NCI-H345 (cell line): ENCODE results near the gene RTN4R.

Experiments used
- DNase-seq: peaks from one replicate; lab custom pipeline; 2025; lab: John Stamatoyannopoulos, UW

The RTN4R gene

DNA sequence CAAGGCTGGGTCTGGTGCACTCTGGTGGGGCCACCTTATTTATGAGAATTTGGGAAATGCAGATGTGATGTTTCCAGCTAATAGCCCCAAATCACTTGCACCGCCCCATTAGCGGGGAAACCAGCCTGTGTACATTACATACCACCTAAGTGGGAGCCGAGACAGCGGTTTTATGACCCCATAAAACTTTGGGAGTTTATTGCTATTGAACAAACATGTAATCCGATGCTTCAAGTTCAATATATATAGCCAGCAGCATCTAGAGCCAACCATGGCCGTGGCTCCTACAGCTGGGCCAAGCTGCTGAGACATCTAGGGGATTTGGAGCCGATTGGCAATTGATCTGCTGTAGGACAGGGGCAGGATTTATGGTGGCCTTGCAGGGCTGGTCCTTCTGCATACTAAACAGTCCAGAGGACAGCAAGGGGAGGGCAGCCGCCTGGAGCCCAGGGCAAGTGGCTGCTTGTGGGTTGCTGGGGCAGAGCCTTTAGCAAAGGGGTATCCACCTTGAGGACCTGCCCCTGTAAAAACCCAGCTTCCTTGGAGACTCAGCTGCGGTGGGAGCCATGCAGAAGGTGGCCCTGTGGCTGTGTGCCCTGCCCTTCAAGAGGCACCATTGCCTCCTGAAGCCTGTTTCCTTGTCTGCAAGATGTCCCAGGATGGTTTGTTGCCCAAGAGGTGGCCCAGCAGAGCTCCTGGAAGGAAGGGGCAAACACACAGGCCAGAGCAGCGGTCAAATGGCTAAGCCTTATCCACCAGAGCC, 69.4 kb downstream of the RTN4R start:
- DNase-seq: no peak

DNA sequence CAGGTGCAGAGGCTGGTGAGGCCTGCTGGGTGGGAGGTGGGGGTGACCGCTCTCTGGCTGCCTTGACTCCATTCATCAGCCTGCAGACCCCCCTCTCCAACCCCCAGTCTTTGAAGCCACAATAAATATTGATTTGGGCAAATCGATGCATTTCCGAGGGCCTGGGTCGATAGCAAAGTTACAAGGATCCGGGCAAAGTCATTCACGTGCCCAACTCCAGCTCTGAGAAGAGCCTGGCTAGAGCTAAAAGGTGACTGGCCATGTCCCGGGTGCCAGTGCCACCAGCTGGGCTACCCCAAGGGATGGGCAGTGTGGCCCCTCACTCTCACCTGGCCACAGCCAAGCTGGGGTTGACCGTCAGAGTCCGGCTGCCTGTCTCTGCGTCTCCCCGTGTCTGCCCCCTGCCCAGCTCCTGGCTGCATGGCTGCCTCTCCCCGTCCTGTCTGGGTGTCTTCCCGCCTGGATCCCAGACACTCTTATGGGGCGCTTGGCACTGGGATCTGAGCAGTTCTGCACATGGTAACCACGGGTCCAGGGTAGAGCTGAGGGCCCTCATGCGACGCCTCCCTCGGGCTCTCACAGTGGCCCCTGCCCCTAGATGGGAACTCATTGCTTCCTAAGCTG, 70.6 kb downstream of the RTN4R start:
- no peak for DNase-seq

DNA sequence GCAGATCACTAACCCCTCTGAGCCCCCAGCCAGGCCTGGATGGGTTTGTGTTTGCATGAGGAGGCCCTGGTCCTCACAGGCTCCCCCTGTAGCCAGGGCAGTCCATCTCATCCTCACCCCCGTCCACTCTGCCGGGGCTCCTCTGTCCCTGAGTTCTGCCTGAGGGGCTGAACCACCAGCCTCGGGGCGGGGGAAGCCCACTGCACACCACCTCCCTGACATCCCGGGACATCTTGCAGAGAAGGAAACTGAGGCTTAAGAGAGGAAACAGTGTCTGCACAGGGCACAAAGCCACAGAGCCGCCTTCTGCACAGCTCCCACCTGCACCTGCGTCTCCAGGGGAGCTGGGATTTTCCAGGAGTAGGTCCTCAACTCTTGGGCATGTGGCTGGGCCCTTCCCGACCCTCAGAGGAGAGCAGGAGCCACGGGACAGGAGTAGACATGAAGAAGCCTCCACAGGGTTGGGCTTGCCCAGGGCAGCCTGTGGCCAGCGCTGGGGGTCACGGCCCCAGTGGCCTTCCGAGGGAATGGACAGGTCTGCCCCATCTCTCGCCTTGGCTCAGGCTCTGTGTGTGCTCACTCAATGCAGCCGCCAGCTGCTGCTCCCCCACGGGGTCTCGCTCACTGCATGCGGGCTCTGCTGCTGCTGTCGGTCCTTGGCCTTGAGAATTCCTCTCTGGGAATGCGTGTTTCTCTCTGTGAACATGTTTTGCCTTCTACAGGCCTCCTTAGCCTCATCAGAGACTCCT, 71.8 kb downstream of the RTN4R start:
- DNase-seq: no peak

GRCh38 chr22:20194681-20195593, 73.2 kb downstream of the RTN4R start:
- DNase-seq: no peak

DNA sequence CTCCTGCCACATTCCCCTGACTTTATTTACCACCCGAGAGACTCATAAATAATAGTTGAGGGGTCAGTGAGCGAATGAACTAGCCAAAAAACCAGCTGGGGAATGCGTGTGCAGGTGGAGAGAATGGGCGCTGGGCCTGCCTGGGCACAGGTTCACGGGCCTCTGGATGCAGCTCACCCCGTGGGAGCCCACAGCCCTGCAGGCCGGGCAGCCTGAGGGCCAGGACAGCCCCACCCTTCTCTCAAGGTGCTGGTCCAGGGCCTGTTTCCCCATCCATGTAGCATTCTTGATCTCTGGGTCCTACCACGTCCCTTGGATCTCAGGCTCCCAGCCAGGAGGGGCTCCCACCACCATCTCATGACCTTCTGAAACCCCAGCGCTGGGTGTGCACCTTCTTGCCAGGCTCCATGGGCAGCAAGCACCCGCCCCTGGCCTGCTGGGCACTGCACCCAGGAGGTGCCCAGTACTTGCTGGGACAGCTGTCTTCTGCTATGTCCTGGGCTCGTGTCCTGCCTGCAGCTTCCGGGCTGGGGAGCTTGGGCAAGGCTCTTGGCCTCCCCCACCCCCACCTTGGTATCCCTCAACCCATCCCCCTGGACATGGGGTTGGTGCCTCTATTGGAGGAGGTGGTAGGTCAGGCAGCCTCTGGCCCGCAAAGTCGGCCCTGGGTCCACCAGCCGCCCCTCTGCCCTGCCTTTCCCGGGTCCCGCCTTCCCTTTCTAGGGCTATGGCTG, 74.2 kb downstream of the RTN4R start:
- DNase-seq: no peak

DNA sequence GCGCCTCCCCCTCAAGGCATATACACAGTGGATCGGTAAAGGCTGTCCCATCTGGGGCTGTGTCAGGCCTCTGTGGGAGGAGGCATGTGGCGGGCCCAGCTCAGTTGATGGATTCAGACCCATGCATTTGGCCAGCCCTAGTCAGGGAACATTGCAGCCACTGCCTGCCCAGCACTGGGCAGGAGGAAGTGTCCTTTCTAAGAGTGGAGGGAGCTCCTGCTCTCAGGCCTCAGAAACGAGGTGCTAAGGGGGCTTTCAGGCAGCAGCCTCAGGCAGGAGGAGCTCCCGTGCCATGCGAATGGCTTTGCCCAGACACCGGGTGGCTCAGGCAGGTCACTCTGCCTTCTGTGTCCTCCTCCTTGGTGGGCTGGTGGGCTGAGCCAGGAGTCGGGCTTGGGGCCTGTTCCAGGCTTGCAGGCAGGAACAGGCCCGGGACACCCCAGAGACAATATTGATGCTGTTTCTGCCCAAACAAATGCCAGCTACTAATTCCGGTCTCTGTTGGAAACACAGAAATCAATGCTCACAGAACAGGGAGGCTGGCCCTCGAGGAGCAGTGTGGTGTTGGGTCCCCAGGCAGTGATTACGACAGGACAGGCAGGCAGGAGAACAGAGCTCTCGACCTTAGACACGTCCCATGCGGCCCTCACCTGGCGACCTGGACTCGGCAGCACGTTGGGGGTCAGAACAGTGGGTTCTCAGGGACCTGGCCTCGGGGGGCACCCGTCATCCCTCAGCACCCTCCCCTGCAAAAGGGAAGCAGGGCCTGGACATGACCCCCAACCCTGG, 75.0 kb downstream of the RTN4R start:
- DNase-seq: no peak

- DNase-seq: no peak
Measured at GRCh38 chr22:20192293-20192971, 75.7 kb downstream of the RTN4R start.

- DNase-seq: no peak
Measured at GRCh38 chr22:20191803-20192202, 76.3 kb downstream of the RTN4R start.
